Chondrocyte (in vitro differentiated cells): Measurements from ENCODE around the gene ANKRD39. TPM values are rescaled to one million over a fixed set of nuclear protein-coding genes. Genes with fewer than 3 reads are reported as not detected.

Experiments used
- DNase-seq: peaks from one replicate; pipeline ENCODE4 v3.0.0; 2021; ENCODE audit warnings: mixed read lengths, low spot score
- H3K27ac Mint-ChIP-seq: one replicate; pipeline ENCODE4 v1.8.0; 2021; ENCODE audit warnings: mild to moderate bottlenecking, moderate library complexity, mixed read lengths; ENCODE audit not compliant: unreplicated experiment
- H3K27me3 Mint-ChIP-seq: 2 replicates; pipeline ENCODE4 v1.8.0; 2021; ENCODE audit warnings: low read depth, mixed read lengths
- H3K36me3 Mint-ChIP-seq: 2 replicates; pipeline ENCODE4 v1.8.0; 2021; ENCODE audit warnings: low read depth, mixed read lengths
- H3K4me1 Mint-ChIP-seq: 2 replicates; pipeline ENCODE4 v1.8.0; 2021; ENCODE audit warnings: low read depth, mild to moderate bottlenecking, mixed read lengths
- H3K4me3 Mint-ChIP-seq: one replicate; pipeline ENCODE4 v1.8.0; 2021; ENCODE audit warnings: mild to moderate bottlenecking, moderate library complexity, mixed read lengths; ENCODE audit not compliant: unreplicated experiment
- H3K9me3 Mint-ChIP-seq: 2 replicates; pipeline ENCODE4 v1.8.0; 2021; ENCODE audit warnings: low read depth, mixed read lengths
- CTCF ChIP-seq: fragments of 200-600 bp; sonication (generic); IDR thresholded peaks from 2 replicates; pipeline ENCODE4 v1.5.0; 2021; ENCODE audit warnings: antibody characterized with exemption, mild to moderate bottlenecking, moderate library complexity
- total RNA-seq: library from RNA; stranded (reverse); gene quantifications from 3 replicates; pipeline ENCODE4 v1.2.1, GENCODE V29; 2021

The ANKRD39 gene
- total RNA-seq, 1 donor from 2014 or later = 7.9 TPM

DNA sequence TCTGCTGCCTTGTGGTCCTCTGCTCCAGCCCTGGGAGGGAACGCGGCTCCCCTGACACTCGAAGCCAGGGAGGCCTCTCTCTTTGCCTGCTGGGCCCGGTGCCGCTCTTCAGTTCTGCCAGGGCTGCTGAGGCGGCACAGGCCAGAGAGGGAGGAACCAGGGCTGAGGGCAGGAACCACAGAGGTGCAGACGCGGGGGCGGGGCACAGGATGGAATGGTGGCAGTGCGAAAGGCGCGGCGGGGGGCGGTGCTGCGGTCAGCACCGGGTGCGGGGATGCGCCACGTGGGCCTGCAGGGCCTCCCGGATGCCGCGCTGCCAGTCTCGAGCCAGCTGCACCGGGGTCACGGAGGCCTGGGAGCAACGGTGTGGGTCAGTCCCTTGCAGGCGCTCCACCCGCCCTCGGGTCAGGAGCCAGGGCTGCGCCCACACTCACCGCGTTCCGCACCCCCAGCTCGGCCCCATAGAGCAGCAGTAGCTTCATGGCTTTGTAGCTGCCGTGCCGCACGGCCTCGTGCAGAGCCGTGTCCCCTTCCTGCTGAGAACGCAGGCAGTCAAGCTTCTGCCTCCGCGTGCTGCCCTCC, 18.4 kb downstream of the ANKRD39 start:
- Mint-ChIP-seq H3K27ac (no peak overlapping the region), H3K27me3 (no peaks in the 10 kb centered on the region), H3K4me1 (no peaks in the 10 kb centered on the region), H3K4me3 (no peak overlapping the region), H3K36me3 (peaks cover 1% of the 10 kb centered on the region), H3K9me3 (no peaks in the 10 kb centered on the region)
- no peak for TF ChIP-seq CTCF
- peak; percentile 93 for DNase-seq

DNA sequence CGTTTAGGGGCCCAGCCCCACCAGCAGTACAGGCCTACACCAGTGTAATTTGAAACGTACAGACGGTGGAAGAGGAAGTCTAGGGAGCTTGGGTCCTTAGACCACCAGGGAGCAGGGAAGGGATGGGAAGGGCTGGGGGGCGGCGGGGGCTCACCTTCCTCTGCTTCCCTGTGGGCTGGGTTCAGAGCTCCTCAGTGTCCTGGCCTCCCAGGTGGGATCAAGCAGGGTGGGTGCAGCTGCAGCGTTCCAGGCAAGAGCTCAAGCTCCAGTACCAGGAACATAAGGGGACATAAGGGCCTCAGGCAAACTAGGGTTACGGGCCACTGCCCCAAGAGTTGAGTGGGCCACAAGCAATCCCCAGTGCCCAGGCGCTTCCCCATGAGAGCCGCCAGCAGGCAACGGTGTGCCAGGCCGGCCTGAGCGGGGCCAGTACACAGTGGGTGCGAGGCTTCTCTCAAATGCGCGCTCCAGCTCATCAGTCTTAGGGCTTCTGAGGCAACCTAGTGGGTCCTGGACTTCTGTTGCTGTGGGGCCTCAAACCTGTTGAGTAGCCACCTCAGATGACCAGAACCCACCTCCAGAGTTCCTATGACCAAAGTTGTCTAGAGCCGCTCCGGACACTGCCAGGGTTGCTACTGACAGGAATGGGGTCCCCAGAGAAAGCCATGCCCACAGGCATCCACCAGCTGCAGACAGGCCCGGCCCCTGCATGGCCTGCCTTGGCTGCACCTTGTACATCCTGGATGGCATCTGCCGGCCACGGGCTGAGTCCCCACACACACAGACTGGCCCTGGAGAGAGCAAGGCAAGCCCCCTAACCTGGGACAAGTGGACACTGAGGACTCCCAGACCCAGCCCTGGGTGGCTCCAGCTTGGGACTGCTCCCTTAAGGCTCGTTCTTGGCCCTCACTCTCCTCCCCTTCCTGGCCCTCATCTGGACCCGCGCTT, 19.2 kb downstream of the ANKRD39 start:
- no peaks in the 10 kb centered on the region for H3K9me3 Mint-ChIP-seq
- H3K27ac Mint-ChIP-seq = no peak overlapping the region
- TF ChIP-seq CTCF = no peak
- DNase-seq = peak; percentile 85
- H3K27me3 Mint-ChIP-seq = no peaks in the 10 kb centered on the region
- H3K4me3 Mint-ChIP-seq = no peak overlapping the region
- peaks cover under 1% of the 10 kb centered on the region for H3K4me1 Mint-ChIP-seq
- peaks cover 1% of the 10 kb centered on the region for H3K36me3 Mint-ChIP-seq

- TF ChIP-seq CTCF = no peak
- Mint-ChIP-seq H3K27ac (no peak overlapping the region), H3K36me3 (peaks cover 1% of the 10 kb centered on the region), H3K27me3 (no peaks in the 10 kb centered on the region), H3K4me3 (no peak overlapping the region), H3K9me3 (no peaks in the 10 kb centered on the region), H3K4me1 (peaks cover 11% of the 10 kb centered on the region)
- peak; percentile 79 for DNase-seq
Measured at GRCh38 chr2:96837575-96837974, 20.2 kb downstream of the ANKRD39 start.

- TF ChIP-seq CTCF = no peak
- Mint-ChIP-seq H3K27me3 (no peaks in the 10 kb centered on the region), H3K9me3 (no peaks in the 10 kb centered on the region), H3K4me3 (no peak overlapping the region), H3K36me3 (no peaks in the 10 kb centered on the region), H3K4me1 (peaks cover 14% of the 10 kb centered on the region), H3K27ac (no peak overlapping the region)
- DNase-seq = no peak
Measured at GRCh38 chr2:96835830-96836229, 22.0 kb downstream of the ANKRD39 start.

DNA sequence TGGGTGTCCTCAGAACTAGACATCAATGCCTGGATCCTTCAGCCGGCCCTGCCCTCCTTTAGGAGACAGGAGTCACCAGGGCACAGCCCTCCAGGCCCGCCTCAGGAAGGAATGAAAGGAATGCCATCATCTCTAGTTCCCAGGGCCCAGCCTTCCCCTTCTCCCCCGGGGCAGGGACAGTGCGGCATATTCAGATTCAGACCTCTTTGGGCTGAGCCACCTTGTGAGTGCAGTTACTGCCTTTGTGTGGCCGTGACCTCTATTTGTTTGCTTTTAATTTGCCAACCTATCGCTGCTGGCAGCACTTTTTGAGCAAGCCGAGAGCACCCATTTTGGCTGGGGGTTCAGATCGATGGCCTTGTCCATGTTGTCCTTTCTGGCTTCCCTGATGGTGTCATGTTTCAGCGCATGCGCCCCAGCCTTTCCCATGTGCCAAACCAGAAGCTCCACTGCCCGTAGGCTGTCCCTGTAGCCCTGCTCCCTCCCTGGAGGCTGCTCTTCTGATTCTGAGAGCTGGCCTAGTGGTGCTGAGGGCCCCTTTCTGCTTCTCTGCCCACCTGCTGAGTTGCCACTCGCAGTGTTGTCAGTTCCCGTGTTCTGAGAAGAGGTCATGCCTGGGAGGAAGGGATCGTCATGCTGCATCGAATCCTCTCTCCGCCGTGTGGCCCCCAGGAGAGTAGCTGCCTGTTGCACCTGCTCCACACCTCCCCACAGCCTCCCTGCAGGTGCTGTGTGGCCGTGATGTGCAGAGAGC, 24.9 kb downstream of the ANKRD39 start:
- Mint-ChIP-seq H3K9me3 (no peaks in the 10 kb centered on the region), H3K36me3 (peaks cover 11% of the 10 kb centered on the region), H3K27ac (peak overlapping the region; percentile 89), H3K4me1 (peaks cover 14% of the 10 kb centered on the region), H3K4me3 (peak overlapping the region; percentile 52), H3K27me3 (no peaks in the 10 kb centered on the region)
- TF ChIP-seq CTCF = no peak
- peak; percentile 80 for DNase-seq
